Endothelial cell of coronary artery (primary cell): ENCODE data around the gene CDY2A. TPM values are rescaled to one million over a fixed set of nuclear protein-coding genes. Genes with fewer than 3 reads are reported as not detected.

Experiments used
- total RNA-seq: library from RNA; depleted of rRNA; stranded (reverse); fragments of >200 nt; gene quantifications from 2 replicates; pipeline ENCODE4 v1.2.3, GENCODE V29; 2014

The CDY2A gene
- not detected in 2 replicates for total RNA-seq

GRCh38 chrY:18025487-18025886 is at the start of gene CDY2A:
CDY2A (plus strand) TSS chrY:18025787; CDS start chrY:18026115, 328 bp downstream.

Other genes starting within 250 kb of the CDY2A start
- not detected in 2 replicates for gene CDY2B, start 145.6 kb upstream of the CDY2A start, total RNA-seq